Activated CD4-positive, alpha-beta T cell treated with anti-CD3 and anti-CD28 coated beads for 36 hours (primary cell): ENCODE data around the gene VIPAS39. TPM values are rescaled to one million over a fixed set of nuclear protein-coding genes. Genes with fewer than 3 reads are reported as not detected.
A peak's percentile ranks its signal among the peaks of the same experiment; 100 is the strongest.

Experiments
- ATAC-seq: fragments of 200-7000 bp; cut with Tn5 transposase; one replicate; pipeline ENCODE4 v1.10.0; 2021; ENCODE audit warnings: mild to moderate bottlenecking, moderate library complexity
- CTCF ChIA-PET: fragments of 350-600 bp; sonication (Branson Sonifier 250); formaldehyde crosslinking; loops from one replicate; lab custom pipeline; 2021; ENCODE audit warnings: antibody characterized with exemption; lab: Charles Lee
- POLR2A ChIA-PET: fragments of 350-600 bp; sonication (Branson Sonifier 250); formaldehyde crosslinking; loops from one replicate; lab custom pipeline; 2021; ENCODE audit warnings: antibody characterized with exemption, inconsistent platforms; lab: Charles Lee
- DNase-seq: peaks from one replicate; pipeline ENCODE4 v3.0.0-alpha.2; 2020
- H3K27ac Mint-ChIP-seq: one replicate; pipeline ENCODE4 v1.8.0; 2021; ENCODE audit warnings: mixed read lengths
- H3K27me3 Mint-ChIP-seq: one replicate; pipeline ENCODE4 v1.8.0; 2021; ENCODE audit warnings: mixed read lengths
- H3K36me3 Mint-ChIP-seq: one replicate; pipeline ENCODE4 v1.8.0; 2021; ENCODE audit warnings: low read depth, mixed read lengths
- H3K4me1 Mint-ChIP-seq: one replicate; pipeline ENCODE4 v1.8.0; 2021; ENCODE audit warnings: mixed read lengths
- H3K4me3 Mint-ChIP-seq: one replicate; pipeline ENCODE4 v1.8.0; 2021; ENCODE audit warnings: mild to moderate bottlenecking, moderate library complexity, mixed read lengths
- H3K9me3 Mint-ChIP-seq: one replicate; pipeline ENCODE4 v1.8.0; 2021; ENCODE audit warnings: low read depth, mixed read lengths
- intact Hi-C, 2 experiments: fragments of 100-400 bp; cut with DNase I in 1 of 2; cut with micrococcal nuclease in 1 of 2; formaldehyde crosslinking; loops; one replicate each; pipeline versions ENCODE4 v1.14.2 to v1.15.1; 2022 to 2024; cut with DNase I, micrococcal nuclease
- total RNA-seq, 2 experiments: library from RNA; stranded (reverse); gene quantifications; one replicate each; pipeline ENCODE4 v1.2.3, GENCODE V29; 2021

VIPAS39 gene
- total RNA-seq, result 10 to 100 TPM; 16.4 to 20.1 TPM

DNA sequence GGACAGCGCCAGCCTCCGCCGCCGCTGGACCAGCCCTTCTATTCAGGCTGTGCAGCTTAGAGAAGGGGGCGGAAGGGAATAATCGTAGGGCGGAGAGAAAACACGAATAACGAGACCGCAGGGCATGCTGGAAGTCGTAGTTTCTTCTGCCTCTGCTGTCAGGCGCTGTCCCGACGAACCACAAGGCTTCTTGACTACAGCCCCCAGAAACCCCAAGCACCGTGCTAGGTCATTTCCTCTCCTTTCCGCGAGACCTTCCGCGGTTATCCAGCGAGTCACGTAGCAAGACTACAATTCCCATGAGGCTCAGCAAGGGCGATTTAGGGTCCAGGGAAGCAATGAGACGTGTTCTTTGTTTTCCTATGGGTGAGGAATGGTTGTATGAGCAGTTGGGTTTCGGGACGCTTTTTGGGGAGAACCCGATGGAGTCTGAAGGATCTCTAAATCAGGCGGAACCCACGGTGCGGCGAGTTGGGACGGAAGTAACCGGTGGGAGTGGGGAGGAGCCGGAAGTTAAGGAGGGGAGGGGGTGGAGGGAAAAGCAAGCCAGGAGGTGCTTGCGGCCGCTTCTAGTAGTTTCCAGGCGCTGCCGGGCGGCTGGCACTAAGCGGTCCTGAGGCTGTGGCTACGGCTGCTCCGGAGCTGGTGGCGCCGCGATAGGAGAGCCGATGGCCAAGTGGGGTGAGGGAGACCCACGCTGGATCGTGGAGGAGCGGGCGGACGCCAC is at the start of gene VIPAS39, which contains the start of gene AHSA1:
Gene VIPAS39, minus strand, starts transcription at position 80 of the 727 bp plus-strand sequence. CDS start 3,499 bp downstream, outside the sequence.
Gene AHSA1, plus strand, starts transcription at position 572 of the 727 bp plus-strand sequence. Its CDS starts 97 bp downstream, at position 669.
- Mint-ChIP-seq H3K4me1 (peaks cover 38% of the 10 kb centered on the region), H3K36me3 (peaks cover 39% of the 10 kb centered on the region), H3K9me3 (no peaks in the 10 kb centered on the region), H3K27ac (peak within 1 kb of the TSS; percentile 100), H3K4me3 (peak within 1 kb of the TSS; percentile 88), H3K27me3 (no peaks in the 10 kb centered on the region)
- intact Hi-C loops, result loop anchor here (1.0 to 10.0 kb wide), 20 partner anchors 41 to 1305 kb away; partner anchors contain the start of genes ADCK1 (in 2 of the 2), CIPC (in 2 of the 2), GSTZ1 (in 2 of the 2) and SAMD15 (in 2 of the 2)
- DNase-seq, result peak; percentile 96
- ATAC-seq, result peak; percentile 96
- ChIA-PET CTCF (interaction anchor here (0.6 to 3.0 kb wide), 3 partner anchors 18 to 141 kb away, joined by 4 to 13 read pairs (median 9); partner anchors contain the start of genes GSTZ1 and POMT2), POLR2A (interaction anchor here (0.6 to 1.1 kb wide), 4 partner anchors 70 to 302 kb away, joined by 3 to 4 read pairs (median 4); partner anchors contain the start of gene GSTZ1)

DNA sequence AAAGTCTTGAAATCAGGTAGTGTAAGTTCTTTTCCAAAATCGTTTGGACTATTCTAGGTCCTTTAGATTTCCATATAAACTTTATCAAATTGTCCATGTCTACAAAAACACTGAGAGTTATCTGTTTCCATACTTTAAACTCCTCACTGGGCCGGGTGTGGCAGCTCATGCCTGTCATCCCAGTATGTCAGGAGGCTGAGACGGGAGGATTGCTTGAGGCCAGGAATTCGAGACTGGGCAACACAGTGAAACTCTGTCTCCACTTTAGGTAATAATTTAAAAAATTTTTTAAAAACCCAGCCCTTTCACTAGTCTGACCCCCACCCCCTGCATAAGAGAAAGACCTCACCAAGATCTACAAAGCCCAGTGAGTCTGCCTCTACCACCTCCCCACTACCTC is 47.6 kb upstream of the VIPAS39 start:
- ATAC-seq (no peak), DNase-seq (no peak)
- H3K27me3 Mint-ChIP-seq, result peaks cover 7% of the 10 kb centered on the region
- H3K36me3 Mint-ChIP-seq, result peaks cover 14% of the 10 kb centered on the region
- H3K27ac Mint-ChIP-seq, result no peak overlapping the region
- ChIA-PET POLR2A (no interaction called here), CTCF (no interaction called here)
- H3K4me1 Mint-ChIP-seq, result no peaks in the 10 kb centered on the region
- H3K4me3 Mint-ChIP-seq, result no peak overlapping the region
- H3K9me3 Mint-ChIP-seq, result peaks cover 5% of the 10 kb centered on the region
- intact Hi-C loops, result no loop called here

DNA sequence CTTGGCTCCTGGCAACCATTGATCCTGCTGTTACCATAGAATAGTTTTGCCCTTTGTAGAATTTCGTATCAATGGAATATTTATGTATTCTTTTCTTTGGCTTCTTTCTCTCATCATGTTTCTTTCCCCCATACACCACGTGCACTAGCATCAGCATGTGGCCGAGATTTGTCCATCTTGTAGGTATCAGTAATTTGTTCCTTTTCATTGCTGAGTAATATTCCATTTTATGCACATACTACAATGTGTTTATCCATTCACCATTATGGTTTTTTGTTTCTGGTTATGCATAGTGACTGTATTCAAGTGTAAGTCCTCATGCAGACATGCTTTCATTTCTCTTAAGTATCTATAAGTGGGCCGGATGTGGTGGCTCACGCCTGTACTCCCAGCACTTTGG is 45.7 kb upstream of the VIPAS39 start:
- no peak overlapping the region for H3K4me3 Mint-ChIP-seq
- CTCF ChIA-PET, result no interaction called here
- peaks cover 7% of the 10 kb centered on the region for H3K36me3 Mint-ChIP-seq
- ATAC-seq (no peak), DNase-seq (no peak)
- peaks cover 16% of the 10 kb centered on the region for H3K27me3 Mint-ChIP-seq
- peaks cover 5% of the 10 kb centered on the region for H3K9me3 Mint-ChIP-seq
- POLR2A ChIA-PET, result no interaction called here
- peaks cover 2% of the 10 kb centered on the region for H3K4me1 Mint-ChIP-seq
- intact Hi-C loops, result no loop called here
- no peak overlapping the region for H3K27ac Mint-ChIP-seq

DNA sequence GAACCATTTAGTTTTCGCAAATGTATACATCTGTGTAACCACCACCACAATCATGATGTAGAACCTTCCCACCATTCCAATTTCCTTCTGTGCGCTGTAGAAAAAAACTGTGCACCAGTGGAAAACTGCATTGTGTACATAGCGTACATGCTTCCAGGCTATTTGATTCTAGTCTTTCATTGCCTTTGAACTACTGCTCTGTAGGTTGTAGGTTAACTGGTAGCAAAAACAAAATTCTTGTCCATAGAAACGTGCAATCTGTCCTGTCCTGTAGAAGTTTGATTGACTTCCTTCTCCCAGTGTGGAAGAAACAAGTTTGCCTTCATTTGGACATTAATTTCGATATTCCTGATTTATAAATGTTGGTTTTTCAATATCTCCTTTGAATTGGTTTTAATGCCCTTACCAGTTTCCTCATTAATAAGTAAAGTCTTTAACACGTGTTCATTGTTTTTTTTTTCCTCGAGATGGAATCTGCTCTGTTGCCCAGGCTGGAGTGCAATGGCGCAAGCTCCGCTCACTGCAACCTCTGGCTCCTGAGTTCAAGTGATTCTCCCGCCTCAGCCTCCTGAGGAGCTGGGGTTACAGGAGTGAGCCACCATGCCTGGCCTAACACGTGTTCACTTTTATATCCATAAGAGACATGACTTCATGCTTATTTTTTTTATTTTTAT is 44.8 kb upstream of the VIPAS39 start:
- ChIA-PET POLR2A (no interaction called here), CTCF (no interaction called here)
- no peak overlapping the region for H3K4me3 Mint-ChIP-seq
- peaks cover 5% of the 10 kb centered on the region for H3K9me3 Mint-ChIP-seq
- H3K27ac Mint-ChIP-seq, result no peak overlapping the region
- peaks cover 24% of the 10 kb centered on the region for H3K27me3 Mint-ChIP-seq
- ATAC-seq, result no peak
- DNase-seq, result no peak
- intact Hi-C loops, result no loop called here
- no peaks in the 10 kb centered on the region for H3K36me3 Mint-ChIP-seq
- peaks cover 6% of the 10 kb centered on the region for H3K4me1 Mint-ChIP-seq

DNA sequence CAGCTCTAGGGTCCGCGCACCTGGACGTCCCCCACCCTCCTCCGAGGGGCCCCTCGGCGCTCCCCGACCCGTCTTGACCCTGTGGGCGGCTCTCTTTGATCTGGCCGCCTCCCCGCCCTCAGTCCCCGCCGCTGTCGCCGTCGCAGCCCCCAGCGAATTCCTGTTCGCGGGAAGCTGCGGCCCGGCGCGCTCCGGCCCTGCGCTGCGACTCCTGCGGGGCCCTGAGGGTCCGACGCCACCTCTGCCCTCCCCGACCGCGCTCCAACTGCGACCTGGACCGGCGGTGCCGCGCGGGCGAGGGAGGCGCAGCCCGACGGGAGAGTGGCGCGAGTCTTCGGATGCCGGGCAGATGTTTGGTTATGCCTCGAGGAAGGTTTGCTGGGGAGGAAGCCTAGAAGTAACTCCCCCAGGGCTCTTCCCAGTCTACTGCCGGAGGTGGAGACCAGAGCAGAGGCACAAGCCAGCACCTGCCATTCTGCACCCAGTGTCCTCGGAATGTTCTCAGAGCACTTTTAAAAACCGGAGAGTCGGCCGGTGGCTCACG is 41.7 kb upstream of the VIPAS39 start:
- peaks cover 6% of the 10 kb centered on the region for H3K4me1 Mint-ChIP-seq
- intact Hi-C loops, result loop anchor here in 1 of 2 experiments (2.0 kb wide), 1 partner anchor 40 kb away; the partner anchor contains the start of gene AHSA1
- DNase-seq (peak; percentile 16), ATAC-seq (no peak)
- POLR2A ChIA-PET, result interaction anchor here (0.8 kb wide), 1 partner anchor 17 kb away, joined by 3 read pairs; no protein-coding TSS in a partner anchor
- peaks cover 5% of the 10 kb centered on the region for H3K9me3 Mint-ChIP-seq
- CTCF ChIA-PET, result no interaction called here
- no peaks in the 10 kb centered on the region for H3K36me3 Mint-ChIP-seq
- H3K27me3 Mint-ChIP-seq, result peaks cover 31% of the 10 kb centered on the region
- peak overlapping the region; percentile 47 for H3K4me3 Mint-ChIP-seq
- H3K27ac Mint-ChIP-seq, result no peak overlapping the region

DNA sequence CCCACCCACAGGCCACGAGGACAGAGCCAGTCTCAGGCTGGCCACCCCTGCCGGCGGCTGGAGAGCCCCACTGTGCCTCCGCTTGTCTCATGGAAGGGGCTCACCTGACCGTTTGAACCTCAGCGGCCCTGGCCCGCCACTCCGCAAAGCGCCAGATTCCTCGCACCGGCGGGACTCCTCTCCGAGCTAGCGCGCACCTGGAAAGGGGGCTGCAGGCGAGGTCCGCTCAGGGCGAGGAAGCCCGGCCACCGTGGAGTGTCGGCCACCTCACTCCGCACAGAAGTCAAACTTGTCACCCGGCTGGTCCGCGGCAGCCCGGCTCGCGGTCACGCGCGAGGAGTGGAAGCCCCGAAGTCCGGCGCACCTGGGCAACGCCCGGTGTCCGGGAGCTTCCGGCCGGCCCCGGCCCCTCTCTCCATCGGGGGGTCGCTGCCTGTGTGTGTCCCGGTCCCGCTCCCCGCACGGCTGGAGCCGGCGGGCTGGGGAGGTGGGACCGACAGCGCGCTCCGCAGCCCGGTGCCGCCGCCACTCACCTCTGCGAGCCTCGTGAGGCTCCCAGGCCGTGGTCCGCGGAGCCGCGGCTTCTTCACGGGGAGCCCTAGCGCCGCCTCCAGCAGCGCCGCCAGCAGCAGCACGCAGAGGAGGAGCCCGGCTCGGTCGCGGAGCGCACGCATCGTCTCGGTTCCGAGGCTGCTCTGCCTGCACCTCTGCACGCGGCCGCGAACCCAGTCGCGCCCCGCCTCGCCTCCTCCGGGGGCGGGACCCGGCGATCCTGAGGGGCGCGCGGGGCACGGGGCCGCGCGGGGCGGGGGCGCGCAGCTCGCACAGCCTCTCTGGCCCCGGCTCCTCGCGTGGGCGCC is 40.9 kb upstream of the VIPAS39 start, which contains the start of gene ISM2:
Gene ISM2, minus strand, starts transcription at position 697 of the 860 bp plus-strand sequence. Its CDS starts 23 bp downstream, at position 674.
- Mint-ChIP-seq H3K27ac (no peak within 1 kb of the TSS), H3K36me3 (no peaks in the 10 kb centered on the region), H3K9me3 (peaks cover 4% of the 10 kb centered on the region), H3K4me3 (peak within 1 kb of the TSS; percentile 47), H3K4me1 (peaks cover 6% of the 10 kb centered on the region), H3K27me3 (peaks cover 31% of the 10 kb centered on the region)
- POLR2A ChIA-PET, result interaction anchor here (0.8 kb wide), 1 partner anchor 16 kb away, joined by 3 read pairs; no protein-coding TSS in a partner anchor
- intact Hi-C loops, result loop anchor here in 1 of 2 experiments (2.0 kb wide), 1 partner anchor 40 kb away; the partner anchor contains the start of gene AHSA1
- CTCF ChIA-PET, result interaction anchor here (0.6 to 0.7 kb wide), 2 partner anchors 17 to 92 kb away, joined by 3 read pairs; no protein-coding TSS in a partner anchor
- ATAC-seq (peak; percentile 87), DNase-seq (peak; percentile 69)

DNA sequence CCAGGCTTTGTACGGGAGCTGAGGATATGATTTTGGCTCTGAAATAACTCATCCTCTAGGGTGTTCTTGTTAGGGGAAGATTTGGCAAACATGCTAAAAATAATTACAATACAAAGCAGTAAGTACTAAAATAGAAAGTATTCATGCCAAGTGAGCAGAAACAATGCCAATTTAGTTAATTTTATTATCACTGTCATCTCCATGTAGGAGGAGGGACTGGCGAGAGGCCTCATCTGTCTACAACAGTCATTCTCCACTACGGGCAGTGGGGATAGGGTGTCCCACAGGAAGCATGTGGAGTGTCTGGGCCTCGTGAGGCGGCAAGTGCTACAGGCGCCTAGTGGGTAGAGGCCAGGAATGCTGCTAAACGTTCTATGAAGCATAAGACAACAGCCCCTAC is 37.9 kb upstream of the VIPAS39 start:
- H3K9me3 Mint-ChIP-seq, result no peaks in the 10 kb centered on the region
- DNase-seq, result no peak
- H3K27ac Mint-ChIP-seq, result no peak overlapping the region
- H3K4me1 Mint-ChIP-seq, result peaks cover 6% of the 10 kb centered on the region
- peaks cover 26% of the 10 kb centered on the region for H3K27me3 Mint-ChIP-seq
- intact Hi-C loops, result no loop called here
- POLR2A ChIA-PET, result no interaction called here
- H3K36me3 Mint-ChIP-seq, result no peaks in the 10 kb centered on the region
- no peak for ATAC-seq
- H3K4me3 Mint-ChIP-seq, result no peak overlapping the region
- CTCF ChIA-PET, result no interaction called here

DNA sequence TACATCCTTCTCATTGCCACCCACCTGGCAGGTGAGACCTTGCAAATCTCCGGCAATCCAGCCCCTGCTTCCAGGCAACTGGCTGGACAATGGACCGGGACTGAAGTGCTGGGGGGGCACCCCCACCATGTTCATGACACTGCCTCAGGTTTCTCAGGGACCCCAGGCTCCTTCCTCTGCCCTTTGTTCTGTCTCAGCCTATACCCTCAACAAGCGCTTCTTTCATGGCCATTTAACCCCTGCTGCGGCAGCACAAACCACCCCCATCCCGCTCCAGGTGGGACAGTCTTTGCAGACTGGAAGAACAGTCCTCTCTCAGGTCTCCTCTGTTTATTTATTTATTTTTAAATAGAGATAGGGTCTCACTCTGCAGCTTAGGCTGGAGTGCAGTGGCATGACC is 33.7 kb upstream of the VIPAS39 start:
- no peaks in the 10 kb centered on the region for H3K4me1 Mint-ChIP-seq

DNA sequence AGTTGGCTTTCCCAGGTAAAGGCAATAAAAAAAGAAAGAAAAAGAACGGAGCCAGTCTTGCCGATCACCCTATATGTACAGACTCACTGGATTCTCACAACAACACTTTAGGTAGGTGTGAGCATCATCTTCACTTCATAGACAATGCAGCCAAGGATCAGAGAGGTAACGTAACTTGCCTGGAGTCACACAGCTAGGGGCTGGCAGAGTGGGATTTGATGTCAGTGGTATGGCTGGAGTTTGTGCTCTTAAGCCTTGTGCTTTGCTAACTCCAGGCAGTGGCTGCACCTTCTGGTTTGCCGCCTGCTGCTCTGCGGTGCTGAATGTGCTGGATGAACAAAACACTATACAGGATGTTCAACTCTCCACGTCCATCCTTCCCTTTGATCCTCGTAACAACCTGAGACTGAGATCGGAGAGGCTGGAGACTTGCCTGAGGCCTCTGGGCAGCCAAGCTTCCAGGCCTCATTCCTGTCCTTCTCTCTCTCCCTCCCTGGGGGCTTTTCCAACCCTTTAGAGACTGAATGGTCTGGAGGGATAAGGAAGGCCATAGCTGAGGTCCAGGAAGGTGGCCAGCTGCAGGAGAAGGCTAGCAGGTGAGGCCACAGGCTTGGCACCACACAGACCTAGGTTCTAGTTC is 33.1 kb upstream of the VIPAS39 start:
- Mint-ChIP-seq H3K27ac (no peak overlapping the region), H3K9me3 (no peaks in the 10 kb centered on the region), H3K36me3 (no peaks in the 10 kb centered on the region), H3K4me1 (no peaks in the 10 kb centered on the region), H3K27me3 (no peaks in the 10 kb centered on the region), H3K4me3 (no peak overlapping the region)
- ATAC-seq, result no peak
- ChIA-PET POLR2A (no interaction called here), CTCF (no interaction called here)
- no peak for DNase-seq
- intact Hi-C loops, result no loop called here

More for the DNA sequence above, 33.7 kb upstream of the VIPAS39 start:
- ChIA-PET CTCF (no interaction called here), POLR2A (no interaction called here)
- ATAC-seq, result no peak
- H3K27me3 Mint-ChIP-seq, result peaks cover 4% of the 10 kb centered on the region
- DNase-seq, result no peak
- intact Hi-C loops, result no loop called here
- no peak overlapping the region for H3K27ac Mint-ChIP-seq
- H3K36me3 Mint-ChIP-seq, result no peaks in the 10 kb centered on the region
- no peak overlapping the region for H3K4me3 Mint-ChIP-seq
- no peaks in the 10 kb centered on the region for H3K9me3 Mint-ChIP-seq

DNA sequence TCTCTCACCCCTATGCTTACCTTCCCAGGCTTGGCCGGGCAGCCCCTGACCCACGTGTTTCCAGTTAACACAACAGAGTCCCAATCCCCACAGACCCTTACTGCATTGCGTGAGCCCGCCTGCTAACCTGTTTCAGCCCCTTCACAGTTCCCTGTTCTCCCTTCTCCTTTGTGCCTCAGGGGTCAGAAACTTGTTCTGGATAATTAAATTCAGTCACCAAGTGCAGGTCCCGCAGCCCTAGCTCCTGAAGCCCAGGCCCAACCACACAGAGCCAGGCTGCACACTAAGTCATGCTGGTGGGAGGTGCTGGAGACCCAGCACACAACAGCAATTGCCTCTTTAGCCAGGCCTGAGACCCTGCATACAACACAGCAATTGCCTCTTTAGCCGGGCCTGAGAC is 31.6 kb upstream of the VIPAS39 start:
- CTCF ChIA-PET, result interaction anchor here (0.6 kb wide), 1 partner anchor 568 kb away, joined by 3 read pairs; no protein-coding TSS in a partner anchor
- no peak for DNase-seq

More for the DNA sequence above, 31.6 kb upstream of the VIPAS39 start:
- Mint-ChIP-seq H3K36me3 (no peaks in the 10 kb centered on the region), H3K4me3 (no peak overlapping the region), H3K4me1 (no peaks in the 10 kb centered on the region), H3K27ac (no peak overlapping the region), H3K27me3 (no peaks in the 10 kb centered on the region), H3K9me3 (no peaks in the 10 kb centered on the region)
- intact Hi-C loops, result no loop called here
- POLR2A ChIA-PET, result no interaction called here
- ATAC-seq, result no peak
